GM21447 (cell line): Measurements from ENCODE around the gene DCHS2.
"Not testable (repeated sequence)": the region's sequence is repeated elsewhere in the genome, so short reads cannot be mapped to it uniquely, and the experiment has no call there.

ENCODE experiments used
- ATAC-seq: cut with Tn5 transposase; IDR thresholded peaks from one replicate; pipeline ENCODE4 v1.9.1; 2021; ENCODE audit not compliant: unreplicated experiment

Gene DCHS2

DNA sequence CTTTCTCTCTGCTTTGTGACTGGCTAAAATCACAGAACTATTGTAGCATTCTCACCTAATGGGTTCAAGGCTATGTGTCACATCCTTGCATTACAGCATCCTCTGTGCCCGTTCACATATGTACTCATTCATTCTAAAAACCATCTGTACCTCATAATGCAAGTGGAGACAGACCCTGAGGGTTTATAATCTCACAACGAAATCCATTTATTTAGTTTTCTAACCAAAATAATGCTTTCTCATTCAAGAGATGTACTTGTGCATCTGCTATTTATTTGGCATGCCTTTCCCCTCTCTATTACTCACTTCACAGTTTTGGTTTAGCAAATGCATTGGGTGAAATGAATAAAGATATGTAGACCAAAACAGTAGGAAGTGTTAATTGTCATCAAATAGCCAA lies 261.5 kb downstream of the DCHS2 start:
- no peak for ATAC-seq

DNA sequence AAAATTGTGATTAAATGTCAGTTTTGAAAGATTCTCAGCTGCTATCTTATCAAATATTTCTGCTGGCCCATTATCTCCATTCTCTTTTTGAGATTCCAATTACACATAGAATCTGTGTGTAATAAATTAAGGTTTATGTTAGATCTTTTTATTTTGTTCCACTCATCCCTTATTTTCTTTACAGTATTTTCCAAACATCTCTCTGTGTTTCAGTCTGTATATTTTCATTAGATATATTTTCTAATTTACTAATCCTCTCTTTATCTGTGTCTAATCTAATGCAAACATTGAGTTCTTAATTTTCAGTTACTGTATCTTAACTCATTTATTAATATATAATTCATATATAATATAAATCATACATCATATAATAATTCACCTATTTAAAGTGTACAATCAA lies 268.7 kb downstream of the DCHS2 start:
- ATAC-seq, result no peak

DNA sequence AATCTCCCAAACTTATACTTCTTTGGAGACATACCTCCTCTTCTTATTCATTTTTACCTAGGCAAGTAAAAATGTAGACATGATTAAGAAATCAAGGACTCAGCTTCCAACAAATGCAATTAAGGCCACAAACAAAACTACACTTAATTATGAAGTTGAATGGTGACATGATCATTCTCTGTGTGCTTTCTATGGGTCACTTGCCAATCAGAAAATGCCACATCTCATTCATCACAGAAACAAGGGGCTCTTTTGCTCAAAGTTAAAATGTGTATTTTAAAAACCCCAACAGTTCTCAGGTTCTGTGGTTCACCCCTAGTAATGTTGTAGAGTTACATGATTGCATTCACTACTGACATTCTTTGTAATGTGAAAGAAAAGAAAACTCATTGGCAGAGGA lies 273.5 kb downstream of the DCHS2 start:
- ATAC-seq, result no peak

DNA sequence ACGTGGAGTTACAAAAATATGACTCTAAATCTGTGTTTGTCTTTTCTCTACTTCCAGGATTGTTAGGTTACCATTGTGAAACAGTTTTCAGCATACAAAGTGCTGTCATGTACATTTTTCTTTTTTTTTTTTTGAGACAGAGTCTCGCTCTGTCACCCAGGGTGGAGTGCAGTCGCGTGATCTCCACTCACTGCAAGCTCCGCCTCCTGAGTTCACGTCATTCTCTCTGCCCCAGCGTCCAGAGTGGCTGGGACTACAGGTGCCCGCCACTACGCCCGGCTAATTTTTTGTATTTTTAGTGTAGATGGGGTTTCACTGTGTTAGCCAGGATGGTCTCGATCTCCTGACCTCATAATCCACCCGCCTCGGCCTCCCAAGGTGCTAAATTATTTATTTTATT lies 274.2 kb downstream of the DCHS2 start:
- ATAC-seq, result not testable (repeated sequence)

DNA sequence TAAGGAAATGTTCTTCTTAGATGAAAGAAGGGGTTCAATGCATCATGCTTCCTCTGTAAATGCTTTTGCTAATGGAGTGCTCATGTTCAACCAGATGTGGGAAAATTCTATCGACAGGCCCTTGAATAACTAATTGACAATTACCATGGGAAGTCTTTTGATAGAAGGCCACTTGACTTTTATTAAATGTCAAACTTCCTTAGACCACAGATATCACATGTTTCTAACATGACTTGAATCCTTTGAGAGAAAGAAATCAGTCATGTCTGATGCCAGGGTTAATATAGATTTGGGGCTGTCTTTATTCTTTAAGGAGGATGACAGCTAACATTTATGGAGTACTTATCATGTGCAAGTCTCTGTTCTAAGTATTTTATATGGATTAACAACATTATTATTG lies 280.1 kb downstream of the DCHS2 start:
- no peak for ATAC-seq

DNA sequence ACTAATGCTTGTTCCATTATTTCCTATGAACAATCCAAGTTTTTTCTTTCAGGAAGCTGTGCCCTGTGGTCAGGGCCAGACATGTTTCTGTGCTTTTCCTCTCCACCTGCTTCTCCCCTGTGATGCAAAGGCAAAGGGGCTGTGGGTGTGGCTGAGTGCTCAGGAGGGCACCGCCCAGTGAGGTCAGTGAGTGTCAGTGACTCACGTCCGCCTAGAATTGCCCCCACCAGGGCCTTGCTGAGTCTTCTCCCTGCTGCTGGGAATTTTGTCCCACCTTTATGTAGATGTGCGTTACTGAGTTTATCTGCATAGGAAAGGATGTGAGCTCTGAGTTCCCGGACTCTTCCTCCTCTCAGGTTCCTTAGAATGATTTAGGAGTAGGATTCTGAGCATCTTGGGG lies 283.2 kb downstream of the DCHS2 start:
- no peak for ATAC-seq

DNA sequence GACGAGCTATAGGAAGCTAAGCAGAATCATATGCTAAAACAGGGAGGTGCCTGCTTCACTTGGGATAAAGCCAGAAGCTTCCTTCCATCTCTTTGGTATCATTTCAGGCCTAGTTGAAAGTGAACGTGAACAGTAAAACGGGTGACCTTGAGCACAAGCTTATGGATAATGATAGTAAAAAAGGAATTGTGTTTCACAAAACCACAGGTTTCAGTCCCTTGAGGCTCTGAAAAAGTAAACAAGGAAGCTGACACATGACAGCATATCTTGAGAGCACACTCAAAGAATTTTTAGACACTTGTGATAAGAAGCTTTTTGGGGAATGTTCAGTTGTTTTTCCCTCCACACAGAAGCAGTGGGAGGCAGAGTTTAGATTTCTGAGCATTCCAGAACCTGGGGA lies 286.1 kb downstream of the DCHS2 start:
- no peak for ATAC-seq

DNA sequence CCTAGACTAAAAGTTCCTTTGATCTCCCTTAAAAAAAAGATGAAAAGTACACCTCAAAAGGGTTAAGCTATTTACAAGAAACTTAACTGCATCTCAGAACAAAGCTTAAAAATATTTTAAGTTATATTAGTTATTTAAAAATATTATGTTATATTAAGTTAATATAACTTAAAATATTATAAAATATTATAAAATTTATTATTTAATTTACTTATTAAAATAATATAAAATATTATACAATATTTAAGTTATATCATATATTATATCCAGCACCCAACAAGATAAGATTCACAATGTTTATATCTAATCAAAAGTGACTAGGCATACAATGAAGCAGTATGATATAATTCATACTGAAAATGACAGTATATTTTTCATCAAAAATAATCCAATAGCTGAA lies 296.9 kb downstream of the DCHS2 start:
- ATAC-seq, result no peak

DNA sequence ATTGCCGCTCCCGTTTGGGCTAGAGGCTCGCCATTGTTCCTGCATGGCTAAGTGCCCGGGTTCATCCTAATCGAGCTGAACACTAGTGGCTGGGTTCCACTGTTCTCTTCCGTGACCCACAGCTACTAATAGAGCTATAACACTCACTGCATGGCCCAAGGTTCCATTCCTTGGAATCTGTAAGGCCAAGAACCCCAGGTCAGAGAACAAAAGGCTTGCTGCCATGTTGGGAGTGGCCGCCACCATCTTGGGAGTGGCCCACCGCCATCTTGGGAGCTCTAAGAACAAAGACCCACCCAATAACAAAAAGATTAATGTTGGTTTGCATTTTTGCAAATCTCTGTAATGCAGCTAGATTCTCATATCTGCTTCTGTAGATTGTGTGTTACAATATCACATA lies 299.0 kb downstream of the DCHS2 start:
- ATAC-seq, result no peak

DNA sequence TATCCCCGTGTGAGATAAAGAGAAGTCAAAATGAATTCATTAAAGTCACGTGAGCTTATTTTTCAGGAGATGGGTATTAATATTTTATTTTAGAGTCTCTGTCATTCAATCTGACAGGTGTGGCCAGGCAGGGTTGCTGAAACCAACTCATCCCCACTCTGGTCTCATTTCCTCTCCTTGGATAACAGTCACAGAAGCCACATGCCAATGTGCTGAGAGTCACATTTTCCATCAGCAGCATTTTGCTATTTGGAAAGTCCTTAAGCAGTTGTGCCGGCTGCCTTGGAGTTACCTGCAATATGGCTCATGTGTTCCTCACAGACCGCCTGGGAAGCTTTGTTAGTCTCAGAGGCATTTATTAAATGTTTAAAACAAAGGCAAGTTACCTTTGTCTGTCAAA lies 302.3 kb downstream of the DCHS2 start:
- ATAC-seq, result no peak

DNA sequence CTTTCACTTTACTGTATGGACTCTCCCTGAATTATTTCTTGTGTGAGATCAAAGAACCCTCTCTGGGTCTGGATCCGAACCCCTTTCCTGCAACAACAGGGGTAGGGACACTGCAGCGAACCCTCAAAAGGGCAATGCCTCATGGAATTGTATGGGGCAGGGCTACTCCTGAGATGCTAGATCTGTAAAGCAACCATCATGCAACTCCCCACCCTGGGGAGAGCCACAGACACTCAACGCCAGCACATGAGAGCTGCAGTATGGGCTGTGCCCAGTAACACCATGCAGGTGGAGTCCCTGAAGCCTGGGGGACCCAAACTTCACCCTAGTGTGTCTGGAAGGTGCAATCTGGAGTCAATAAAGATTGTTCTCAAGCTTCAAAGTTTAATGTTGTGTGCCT lies 304.7 kb downstream of the DCHS2 start:
- ATAC-seq, result no peak

DNA sequence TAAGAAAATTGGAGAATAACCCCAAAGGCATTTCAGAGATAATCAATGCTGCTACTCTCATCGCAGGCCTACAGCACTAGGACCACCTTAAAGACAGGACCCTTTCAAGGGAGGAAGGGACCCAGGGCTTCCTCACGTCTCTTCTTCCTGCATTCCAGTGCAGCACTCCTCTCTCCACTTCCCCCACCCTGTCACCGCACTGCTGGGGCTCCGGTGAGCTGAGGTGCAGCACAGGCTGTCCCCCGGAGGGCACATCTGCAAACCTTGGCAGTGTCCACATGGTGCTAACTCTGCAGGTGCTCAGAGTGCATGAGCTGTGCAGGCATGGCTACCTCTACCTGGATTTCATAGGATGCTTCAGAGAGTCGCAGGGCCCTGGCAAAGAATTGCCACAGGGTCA lies 305.6 kb downstream of the DCHS2 start:
- ATAC-seq, result no peak

DNA sequence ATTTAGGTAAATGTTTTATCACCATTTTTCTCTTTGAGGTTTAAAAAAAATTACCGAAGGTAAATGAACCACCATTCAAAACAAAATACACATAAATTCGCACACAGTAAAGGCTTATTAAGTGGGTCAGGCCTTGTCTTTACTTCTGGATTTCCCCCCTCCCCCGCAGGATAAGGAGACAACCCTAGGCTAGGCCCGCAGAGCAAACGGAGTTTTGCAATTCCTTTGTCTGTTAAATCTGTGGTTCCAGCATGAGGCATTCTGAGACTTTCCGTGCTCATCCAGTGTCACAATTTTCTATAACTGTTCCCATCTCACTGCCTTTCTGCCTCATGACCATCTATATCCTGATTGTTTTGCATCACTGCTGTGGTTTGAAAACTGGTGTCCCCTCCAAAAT lies 307.4 kb downstream of the DCHS2 start:
- ATAC-seq, result no peak

DNA sequence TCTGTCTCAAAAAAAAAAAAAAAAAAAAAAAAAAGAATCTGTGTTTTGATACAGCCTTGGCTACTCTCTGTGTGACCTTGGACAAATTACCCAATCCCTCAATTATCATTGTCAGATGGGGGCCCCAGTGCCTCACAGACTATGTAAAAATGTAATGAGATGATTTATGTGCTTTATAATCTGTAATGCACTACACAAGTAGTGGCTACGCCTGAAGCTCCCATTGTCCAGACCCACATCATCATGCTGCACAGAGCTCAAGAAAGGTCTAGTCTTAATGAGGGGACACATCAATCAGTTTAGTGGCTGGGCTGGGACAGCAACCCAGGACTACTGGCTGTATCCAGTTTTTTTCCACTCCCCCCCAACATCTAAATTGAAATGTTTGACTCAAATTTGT lies 308.3 kb downstream of the DCHS2 start:
- no peak for ATAC-seq
